Spinal cord (tissue), 4 donors: ENCODE data around the gene OR12D2. TPM values are rescaled to one million over a fixed set of nuclear protein-coding genes. Genes with fewer than 3 reads are reported as not detected.

ENCODE experiments used
- polyA plus RNA-seq, 2 donors: library from polyadenylated mRNA; unstranded; fragments of 120-200 nt; gene quantifications; one replicate each; pipeline ENCODE4 v1.2.1, GENCODE V29; 2013; ENCODE audit not compliant: insufficient read length in 2 of 2
- total RNA-seq, 2 donors: library from RNA; depleted of rRNA in 1 of 2; stranded (reverse); fragments of 120-200 nt in 1 of 2; fragments of >200 nt in 1 of 2; gene quantifications; one replicate each; pipeline versions ENCODE4 v1.2.3 to v1.2.4, GENCODE V29; 2013 to 2014

The OR12D2 gene
- total and polyA plus RNA-seq, 4 donors = 0.22 TPM; not detected in 3

Other genes with a start within 250 kb of the OR12D2 start
- gene OR2J2, start 224.7 kb upstream of the OR12D2 start, total RNA-seq = under 1 TPM; 0.11 to 0.40 TPM
- not detected for gene OR2J2, start 224.7 kb upstream of the OR12D2 start, polyA plus RNA-seq
- under 1 TPM in 1 of 2 donors, not detected in 1; 0.40 TPM for gene OR14J1, start 93.9 kb upstream of the OR12D2 start, total RNA-seq
- gene OR14J1, start 93.9 kb upstream of the OR12D2 start, polyA plus RNA-seq = under 1 TPM; 0.06 to 0.08 TPM
- not detected for gene OR5V1, start 26.8 kb upstream of the OR12D2 start, total RNA-seq
- not detected for gene OR5V1, start 26.8 kb upstream of the OR12D2 start, polyA plus RNA-seq
- not detected for gene OR12D3, start 20.3 kb upstream of the OR12D2 start, total RNA-seq
- not detected for gene OR12D3, start 20.3 kb upstream of the OR12D2 start, polyA plus RNA-seq
- under 1 TPM in 1 of 2 donors, not detected in 1; 0.20 TPM for gene OR12D1, start 19.3 kb downstream of the OR12D2 start, total RNA-seq
- gene OR12D1, start 19.3 kb downstream of the OR12D2 start, polyA plus RNA-seq = not detected
- gene OR10C1, start 43.7 kb downstream of the OR12D2 start, total RNA-seq = not detected
- not detected for gene OR10C1, start 43.7 kb downstream of the OR12D2 start, polyA plus RNA-seq
- not detected for gene OR11A1, start 61.4 kb downstream of the OR12D2 start, total RNA-seq
- not detected for gene OR11A1, start 61.4 kb downstream of the OR12D2 start, polyA plus RNA-seq
- not detected for gene OR2H1, start 61.5 kb downstream of the OR12D2 start, total RNA-seq
- gene OR2H1, start 61.5 kb downstream of the OR12D2 start, polyA plus RNA-seq = under 1 TPM; 0.27 to 0.33 TPM
- gene MAS1L, start 92.3 kb downstream of the OR12D2 start, total RNA-seq = not detected
- gene MAS1L, start 92.3 kb downstream of the OR12D2 start, polyA plus RNA-seq = not detected
- under 1 TPM; 0.50 to 0.94 TPM for gene UBD, start 164.1 kb downstream of the OR12D2 start, total RNA-seq
- under 1 TPM in 1 of 2 donors, not detected in 1; 0.27 TPM for gene UBD, start 164.1 kb downstream of the OR12D2 start, polyA plus RNA-seq
- not detected for gene OR2H2, start 189.5 kb downstream of the OR12D2 start, total RNA-seq
- gene OR2H2, start 189.5 kb downstream of the OR12D2 start, polyA plus RNA-seq = 1 to 10 TPM; 2.0 to 2.7 TPM
- 100 to 1,000 TPM in 1 of 2 donors, 10 to 100 TPM in 1; 97.9 to 125 TPM for gene GABBR1, start 237.6 kb downstream of the OR12D2 start, total RNA-seq
- gene GABBR1, start 237.6 kb downstream of the OR12D2 start, polyA plus RNA-seq = 100 to 1,000 TPM; 415 to 438 TPM